ENCODE data around the gene EIF4E. TPM values are rescaled to one million over a fixed set of nuclear protein-coding genes. Genes with fewer than 3 reads are reported as not detected.
"Not testable (repeated sequence)": the region's sequence is repeated elsewhere in the genome, so short reads cannot be mapped to it uniquely, and the experiment has no call there.

The EIF4E gene
- total RNA-seq, 4 donors from 2014 or later: 24.6 to 149 (median 87.9) TPM

GRCh38 chr4:98899277-98899676 is 29.7 kb downstream of the EIF4E start:
- intact Hi-C loops (cut with DNase I; ENCODE audit: low total_unique reads): no loop called here
- no peak overlapping the region for H3K27ac ChIP-seq
- H3K27me3 ChIP-seq: no peaks in the 10 kb centered on the region
- no peaks in the 10 kb centered on the region for H3K9me3 ChIP-seq
- no peak for TF ChIP-seq POLR2A (IDR thresholded peaks at IDR 0.05)
- no peak for TF ChIP-seq CTCF (IDR thresholded peaks at IDR 0.05)
- H3K4me1 ChIP-seq: no peaks in the 10 kb centered on the region
- DNase-seq: no peak
- H3K4me3 ChIP-seq: no peak overlapping the region
- no peaks in the 10 kb centered on the region for H3K36me3 ChIP-seq

GRCh38 chr4:98891478-98892337 is 37.2 kb downstream of the EIF4E start:
- no peaks in the 10 kb centered on the region for H3K36me3 ChIP-seq
- no peak overlapping the region for H3K27ac ChIP-seq
- DNase-seq: no peak
- no peaks in the 10 kb centered on the region for H3K9me3 ChIP-seq
- H3K27me3 ChIP-seq: no peaks in the 10 kb centered on the region
- no peak overlapping the region for H3K4me3 ChIP-seq
- intact Hi-C loops (cut with DNase I; ENCODE audit: low total_unique reads): no loop called here
- TF ChIP-seq POLR2A (IDR thresholded peaks at IDR 0.05) (no peak), CTCF (IDR thresholded peaks at IDR 0.05) (no peak)
- H3K4me1 ChIP-seq: no peaks in the 10 kb centered on the region

GRCh38 chr4:98890702-98891455 is 38.1 kb downstream of the EIF4E start:
- Histone ChIP-seq H3K36me3 (no peaks in the 10 kb centered on the region), H3K4me1 (no peaks in the 10 kb centered on the region), H3K27ac (no peak overlapping the region), H3K9me3 (no peaks in the 10 kb centered on the region), H3K4me3 (no peak overlapping the region), H3K27me3 (no peaks in the 10 kb centered on the region)
- TF ChIP-seq POLR2A (IDR thresholded peaks at IDR 0.05) (no peak), CTCF (IDR thresholded peaks at IDR 0.05) (no peak)
- intact Hi-C loops (cut with DNase I; ENCODE audit: low total_unique reads): no loop called here
- no peak for DNase-seq

GRCh38 chr4:98887145-98887544 is 41.8 kb downstream of the EIF4E start:
- H3K9me3 ChIP-seq: no peaks in the 10 kb centered on the region
- H3K36me3 ChIP-seq: no peaks in the 10 kb centered on the region
- DNase-seq: no peak
- H3K4me3 ChIP-seq: no peak overlapping the region
- intact Hi-C loops (cut with DNase I; ENCODE audit: low total_unique reads): no loop called here
- H3K27me3 ChIP-seq: no peaks in the 10 kb centered on the region
- TF ChIP-seq CTCF (IDR thresholded peaks at IDR 0.05) (no peak), POLR2A (IDR thresholded peaks at IDR 0.05) (no peak)
- no peaks in the 10 kb centered on the region for H3K4me1 ChIP-seq
- no peak overlapping the region for H3K27ac ChIP-seq

DNA sequence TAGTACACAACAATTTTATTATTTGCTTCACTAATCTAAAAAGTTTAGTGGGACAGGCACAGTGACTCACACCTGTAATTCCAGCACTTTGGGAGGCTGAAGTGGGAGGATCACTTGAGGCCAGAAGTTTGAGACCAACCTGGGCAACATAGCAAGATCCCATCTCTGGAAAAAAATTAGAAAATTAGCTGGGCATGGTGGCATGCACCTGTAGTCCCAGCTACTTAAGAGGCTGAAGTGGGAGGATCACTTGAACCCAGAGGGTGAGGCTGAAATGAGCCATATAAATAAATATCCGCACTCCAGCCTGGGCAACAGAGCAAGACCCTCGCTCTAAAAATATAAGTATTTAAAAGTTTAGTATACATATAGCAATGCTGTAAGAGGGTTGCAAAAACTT is 42.6 kb downstream of the EIF4E start:
- H3K36me3 ChIP-seq; H3K9me3 ChIP-seq; H3K27ac ChIP-seq; H3K4me3 ChIP-seq; intact Hi-C loops (cut with DNase I; ENCODE audit: low total_unique reads); H3K4me1 ChIP-seq; H3K27me3 ChIP-seq; DNase-seq: not testable (repeated sequence)

- not testable (repeated sequence) for H3K36me3 ChIP-seq, H3K4me3 ChIP-seq
Observed at GRCh38 chr4:98880884-98881283, 48.0 kb downstream of the EIF4E start.

More at GRCh38 chr4:98880884-98881283, 48.0 kb downstream of the EIF4E start:
- DNase-seq; H3K4me1 ChIP-seq; intact Hi-C loops (cut with DNase I; ENCODE audit: low total_unique reads); H3K9me3 ChIP-seq; H3K27me3 ChIP-seq; H3K27ac ChIP-seq: not testable (repeated sequence)
